B cell (primary cell): ENCODE measurements around the gene TFCP2.

Experiments
- EZH2 ChIP-seq: IDR thresholded peaks from 2 replicates; pipeline ENCODE4 v1.6.1; 2012; ENCODE audit warnings: borderline replicate concordance, low read depth, mild to moderate bottlenecking, moderate library complexity, low read length; ENCODE audit not compliant: insufficient read depth, poor library complexity, severe bottlenecking
- TF ChIP-seq, protein P1 (sequence below): fragments of 200-600 bp; IDR thresholded peaks from one replicate; pipeline ENCODE4 v1.8.0; 2022; ENCODE audit warnings: antibody characterized with exemption, mild to moderate bottlenecking

DNA sequence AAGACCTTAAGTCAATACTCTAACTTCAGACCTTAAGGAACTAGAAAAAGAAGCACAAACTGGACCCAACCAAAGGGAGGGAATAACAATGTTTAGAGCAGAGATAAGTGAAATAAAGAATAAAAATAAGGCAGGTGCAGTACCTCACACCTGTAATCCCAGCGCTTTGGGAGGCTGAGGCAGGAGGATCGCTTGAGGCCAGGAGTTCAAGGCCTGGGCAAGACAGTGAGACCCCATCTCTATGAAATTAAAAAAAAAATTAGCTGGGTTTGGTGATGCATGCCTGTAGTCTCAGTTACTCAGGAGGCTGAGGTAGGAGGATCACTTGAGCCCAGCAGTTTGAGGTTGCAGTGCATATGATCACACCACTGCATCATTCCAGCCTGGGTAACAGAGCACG is 9.1 kb downstream of the TFCP2 start:
- TF ChIP-seq, protein P1, sequence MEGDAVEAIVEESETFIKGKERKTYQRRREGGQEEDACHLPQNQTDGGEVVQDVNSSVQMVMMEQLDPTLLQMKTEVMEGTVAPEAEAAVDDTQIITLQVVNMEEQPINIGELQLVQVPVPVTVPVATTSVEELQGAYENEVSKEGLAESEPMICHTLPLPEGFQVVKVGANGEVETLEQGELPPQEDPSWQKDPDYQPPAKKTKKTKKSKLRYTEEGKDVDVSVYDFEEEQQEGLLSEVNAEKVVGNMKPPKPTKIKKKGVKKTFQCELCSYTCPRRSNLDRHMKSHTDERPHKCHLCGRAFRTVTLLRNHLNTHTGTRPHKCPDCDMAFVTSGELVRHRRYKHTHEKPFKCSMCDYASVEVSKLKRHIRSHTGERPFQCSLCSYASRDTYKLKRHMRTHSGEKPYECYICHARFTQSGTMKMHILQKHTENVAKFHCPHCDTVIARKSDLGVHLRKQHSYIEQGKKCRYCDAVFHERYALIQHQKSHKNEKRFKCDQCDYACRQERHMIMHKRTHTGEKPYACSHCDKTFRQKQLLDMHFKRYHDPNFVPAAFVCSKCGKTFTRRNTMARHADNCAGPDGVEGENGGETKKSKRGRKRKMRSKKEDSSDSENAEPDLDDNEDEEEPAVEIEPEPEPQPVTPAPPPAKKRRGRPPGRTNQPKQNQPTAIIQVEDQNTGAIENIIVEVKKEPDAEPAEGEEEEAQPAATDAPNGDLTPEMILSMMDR: no peak
- TF ChIP-seq EZH2: no peak
